HEK293 (cell line): ENCODE results near the gene HS6ST3.

Experiments used
- CTCF ChIA-PET: fragments of 350-600 bp; formaldehyde crosslinking; extraction: SDS; loops from one replicate; lab custom pipeline; 2021; ENCODE audit warnings: antibody characterized with exemption; lab: Yijun Ruan, JAX
- POLR2A ChIA-PET: fragments of 300-600 bp; formaldehyde crosslinking; extraction: SDS; loops from one replicate; lab custom pipeline; 2020; ENCODE audit warnings: antibody characterized with exemption, inconsistent platforms; lab: Yijun Ruan, JAX
- H3K27ac ChIP-seq: fragments of 200-500 bp; sonication (Bioruptor generic); 2 replicates; pipeline ENCODE4 v1.5.1; 2014; ENCODE audit warnings: low read depth, low read length, control low read depth, inconsistent platforms; ENCODE audit errors: extremely low read depth
- H3K36me3 ChIP-seq, 2 experiments: fragments of 200-500 bp in 1 of 2; sonication (Bioruptor generic) in 1 of 2; 1 replicate in 1 of 2; 2 replicates in 1 of 2; pipeline ENCODE4 v1.5.1; 2014 to 2017; ENCODE audit warnings: inconsistent platforms in 2 of 2, low read length in 2 of 2; ENCODE audit not compliant: control insufficient read depth in 2 of 2, insufficient read depth in 1 of 2
- H3K4me1 ChIP-seq: fragments of 200-500 bp; sonication (Bioruptor generic); 2 replicates; pipeline ENCODE4 v1.5.1; 2014; ENCODE audit warnings: mild to moderate bottlenecking, low read length, inconsistent platforms; ENCODE audit not compliant: control insufficient read depth, insufficient read depth
- H3K4me3 ChIP-seq: 2 replicates; pipeline ENCODE4 v1.5.1; 2011; ENCODE audit warnings: low read depth, mild to moderate bottlenecking, control low read depth, low read length, moderate library complexity
- H3K9me3 ChIP-seq: fragments of 200-500 bp; sonication (Bioruptor generic); 2 replicates; pipeline ENCODE4 v1.5.1; 2014; ENCODE audit warnings: low read depth, low read length, inconsistent platforms; ENCODE audit not compliant: control insufficient read depth, insufficient read depth
- HOXC10 ChIP-seq: sonication (generic); formaldehyde crosslinking; IDR thresholded peaks from 2 replicates; pipeline ENCODE4 v1.8.1; 2023; ENCODE audit warnings: mild to moderate bottlenecking, missing genetic modification reagents
- IKZF3 ChIP-seq: fragments of 450-650 bp; IDR thresholded peaks from 2 replicates; pipeline ENCODE4 v1.5.0; 2018; ENCODE audit warnings: missing biosample characterization, mild to moderate bottlenecking, missing genetic modification characterization, moderate library complexity
- KLF1 ChIP-seq: fragments of 450-650 bp; formaldehyde crosslinking; IDR thresholded peaks from 2 replicates; pipeline ENCODE4 v1.5.1; 2016; ENCODE audit warnings: missing biosample characterization, missing genetic modification characterization
- KLF9 ChIP-seq: fragments of 450-650 bp; formaldehyde crosslinking; IDR thresholded peaks from 2 replicates; pipeline ENCODE4 v1.5.1; 2016; ENCODE audit warnings: missing biosample characterization, missing genetic modification characterization, low read depth
- PRDM4 ChIP-seq: fragments of 450-650 bp; formaldehyde crosslinking; IDR thresholded peaks from 2 replicates; pipeline ENCODE4 v1.5.1; 2017; ENCODE audit warnings: missing biosample characterization, missing genetic modification characterization
- ZFHX2 ChIP-seq: fragments of 450-650 bp; formaldehyde crosslinking; conservative IDR thresholded peaks from 2 replicates; pipeline ENCODE4 v1.5.1; 2016; ENCODE audit warnings: missing biosample characterization, missing genetic modification characterization
- ZFP41 ChIP-seq: fragments of 450-650 bp; formaldehyde crosslinking; IDR thresholded peaks from 2 replicates; pipeline ENCODE4 v1.5.1; 2016; ENCODE audit warnings: missing biosample characterization, missing genetic modification characterization, borderline replicate concordance
- ZNF114 ChIP-seq: fragments of 450-650 bp; formaldehyde crosslinking; IDR thresholded peaks from 2 replicates; pipeline ENCODE4 v1.5.0; 2017; ENCODE audit warnings: missing biosample characterization, missing genetic modification characterization
- ZNF121 ChIP-seq: fragments of 450-650 bp; formaldehyde crosslinking; IDR thresholded peaks from 2 replicates; pipeline ENCODE4 v1.5.1; 2016; ENCODE audit warnings: missing biosample characterization, missing genetic modification characterization
- ZNF146 ChIP-seq: fragments of 450-650 bp; formaldehyde crosslinking; IDR thresholded peaks from 2 replicates; pipeline ENCODE4 v1.5.1; 2016; ENCODE audit warnings: missing biosample characterization, missing genetic modification characterization
- ZNF155 ChIP-seq: fragments of 450-650 bp; formaldehyde crosslinking; IDR thresholded peaks from 2 replicates; pipeline ENCODE4 v1.5.1; 2016; ENCODE audit warnings: missing biosample characterization, missing genetic modification characterization
- ZNF274 ChIP-seq, 2 experiments: fragments of 200-500 bp in 1 of 2; fragments of 450-650 bp in 1 of 2; sonication (Bioruptor generic) in 1 of 2; formaldehyde crosslinking in 1 of 2; IDR thresholded peaks; 2 replicates each; pipeline versions ENCODE4 v1.5.1 to v1.6.1; 2014 to 2016; ENCODE audit warnings: borderline replicate concordance in 1 of 2, inconsistent platforms in 1 of 2, low read length in 1 of 2, missing biosample characterization in 1 of 2, missing genetic modification characterization in 1 of 2
- ZNF324 ChIP-seq: fragments of 450-650 bp; formaldehyde crosslinking; IDR thresholded peaks from 2 replicates; pipeline ENCODE4 v1.5.1; 2016; ENCODE audit warnings: missing biosample characterization, missing genetic modification characterization
- ZNF354C ChIP-seq: fragments of 450-650 bp; formaldehyde crosslinking; IDR thresholded peaks from 2 replicates; pipeline ENCODE4 v1.5.1; 2016; ENCODE audit warnings: missing biosample characterization, missing genetic modification characterization, low read depth, borderline replicate concordance
- ZNF37A ChIP-seq: fragments of 450-650 bp; IDR thresholded peaks from 2 replicates; pipeline ENCODE4 v1.5.1; 2018; ENCODE audit warnings: missing biosample characterization, missing genetic modification characterization
- ZNF416 ChIP-seq: fragments of 450-650 bp; formaldehyde crosslinking; IDR thresholded peaks from 2 replicates; pipeline ENCODE4 v1.5.1; 2016; ENCODE audit warnings: missing biosample characterization, missing genetic modification characterization
- ZNF548 ChIP-seq: fragments of 450-650 bp; formaldehyde crosslinking; IDR thresholded peaks from 2 replicates; pipeline ENCODE4 v1.5.1; 2016; ENCODE audit warnings: missing biosample characterization, missing genetic modification characterization
- ZNF600 ChIP-seq: fragments of 450-650 bp; formaldehyde crosslinking; IDR thresholded peaks from 2 replicates; pipeline ENCODE4 v1.5.1; 2016; ENCODE audit warnings: missing biosample characterization, missing genetic modification characterization
- ZNF623 ChIP-seq: fragments of 450-650 bp; formaldehyde crosslinking; IDR thresholded peaks from 2 replicates; pipeline ENCODE4 v1.5.1; 2016; ENCODE audit warnings: missing biosample characterization, missing genetic modification characterization
- ZNF658 ChIP-seq: fragments of 450-650 bp; formaldehyde crosslinking; IDR thresholded peaks from 2 replicates; pipeline ENCODE4; 2016; ENCODE audit warnings: missing biosample characterization, missing genetic modification characterization
- ZNF768 ChIP-seq: fragments of 450-650 bp; formaldehyde crosslinking; IDR thresholded peaks from 2 replicates; pipeline ENCODE4 v1.5.1; 2018; ENCODE audit warnings: missing biosample characterization, mild to moderate bottlenecking, missing genetic modification characterization
- ZNF791 ChIP-seq: fragments of 450-650 bp; formaldehyde crosslinking; IDR thresholded peaks from 2 replicates; pipeline ENCODE4 v1.5.1; 2016; ENCODE audit warnings: missing biosample characterization, missing genetic modification characterization
- ZSCAN16 ChIP-seq: fragments of 450-650 bp; formaldehyde crosslinking; IDR thresholded peaks from 2 replicates; pipeline ENCODE4 v1.5.1; 2016; ENCODE audit warnings: missing biosample characterization, missing genetic modification characterization
- ZSCAN18 ChIP-seq: fragments of 450-650 bp; formaldehyde crosslinking; IDR thresholded peaks from 2 replicates; pipeline ENCODE4 v1.5.1; 2016; ENCODE audit warnings: missing biosample characterization, missing genetic modification characterization

The HS6ST3 gene

GRCh38 chr13:96821381-96821780, 731.5 kb downstream of the HS6ST3 start:
- CTCF ChIA-PET = no interaction called here
- H3K4me1 ChIP-seq = no peaks in the 10 kb centered on the region
- no peaks in the 10 kb centered on the region for H3K9me3 ChIP-seq
- H3K4me3 ChIP-seq = no peak overlapping the region
- no peak overlapping the region for H3K27ac ChIP-seq
- POLR2A ChIA-PET = no interaction called here
- no peaks in the 10 kb centered on the region for H3K36me3 ChIP-seq
- no peak for TF ChIP-seq KLF9 (tag by site-specific recombination)
- no peak for TF ChIP-seq ZFHX2 (tag by site-specific recombination)
- TF ChIP-seq PRDM4 (tag by site-specific recombination) = no peak
- no peak for TF ChIP-seq ZNF114 (tag by site-specific recombination)
- TF ChIP-seq ZSCAN16 (tag by site-specific recombination) = no peak
- no peak for TF ChIP-seq ZNF548 (tag by site-specific recombination)
- TF ChIP-seq IKZF3 (tag by site-specific recombination) = no peak
- no peak for TF ChIP-seq KLF1 (tag by site-specific recombination)
- no peak for TF ChIP-seq ZNF354C (tag by site-specific recombination)
- no peak for TF ChIP-seq ZNF121 (tag by site-specific recombination)
- no peak for TF ChIP-seq ZNF416 (tag by site-specific recombination)
- TF ChIP-seq ZFP41 (tag by site-specific recombination) = no peak
- TF ChIP-seq ZSCAN18 (tag by site-specific recombination) = no peak
- TF ChIP-seq ZNF768 (tag by site-specific recombination) = no peak
- no peak for TF ChIP-seq ZNF146 (tag by site-specific recombination)
- TF ChIP-seq ZNF791 (tag by site-specific recombination) = no peak
- no peak for TF ChIP-seq ZNF623 (tag by site-specific recombination)
- no peak for TF ChIP-seq ZNF324 (tag by site-specific recombination)
- no peak for TF ChIP-seq ZNF274 (IDR thresholded peaks at IDR 0.05; ENCODE audit: low read length)
- no peak for TF ChIP-seq ZNF274 (tag by site-specific recombination; IDR thresholded peaks at IDR 0.05; ENCODE audit: borderline replicate concordance)
- no peak for TF ChIP-seq HOXC10 (CRISPR knock-in tag)

DNA sequence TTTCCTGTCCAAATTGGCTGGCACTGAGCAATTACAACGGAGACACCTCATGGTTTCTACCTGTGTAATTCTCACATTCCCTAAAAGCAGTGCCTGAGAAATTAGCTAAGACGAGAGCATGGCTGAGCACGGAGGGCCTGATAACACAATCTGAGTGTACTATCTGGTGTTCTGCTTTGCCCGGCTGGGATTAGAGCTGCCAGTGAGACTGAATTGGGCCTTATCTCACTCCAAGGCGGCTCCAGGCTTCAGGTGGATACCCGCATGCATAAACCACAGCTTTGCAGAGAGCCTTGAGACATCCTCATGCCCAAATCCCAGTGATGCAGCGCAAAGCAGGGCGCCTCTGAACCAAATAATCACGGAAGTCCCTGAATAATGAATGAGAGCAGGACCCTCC, 732.1 kb downstream of the HS6ST3 start:
- ChIA-PET CTCF (interaction anchor here (1.3 kb wide), 1 partner anchor 802 kb away, joined by 7 read pairs; no protein-coding TSS in a partner anchor), POLR2A (no interaction called here)

More for the DNA sequence above, 732.1 kb downstream of the HS6ST3 start:
- Histone ChIP-seq H3K36me3 (no peaks in the 10 kb centered on the region), H3K4me1 (no peaks in the 10 kb centered on the region), H3K4me3 (no peak overlapping the region), H3K9me3 (no peaks in the 10 kb centered on the region), H3K27ac (no peak overlapping the region)
- TF ChIP-seq ZNF155 (tag by site-specific recombination) (no peak), ZNF37A (tag by site-specific recombination) (no peak), ZNF354C (tag by site-specific recombination) (no peak), ZNF600 (tag by site-specific recombination) (no peak), ZNF658 (tag by site-specific recombination) (no peak)
